ENCODE measurements around the gene ADAP1.

DNA sequence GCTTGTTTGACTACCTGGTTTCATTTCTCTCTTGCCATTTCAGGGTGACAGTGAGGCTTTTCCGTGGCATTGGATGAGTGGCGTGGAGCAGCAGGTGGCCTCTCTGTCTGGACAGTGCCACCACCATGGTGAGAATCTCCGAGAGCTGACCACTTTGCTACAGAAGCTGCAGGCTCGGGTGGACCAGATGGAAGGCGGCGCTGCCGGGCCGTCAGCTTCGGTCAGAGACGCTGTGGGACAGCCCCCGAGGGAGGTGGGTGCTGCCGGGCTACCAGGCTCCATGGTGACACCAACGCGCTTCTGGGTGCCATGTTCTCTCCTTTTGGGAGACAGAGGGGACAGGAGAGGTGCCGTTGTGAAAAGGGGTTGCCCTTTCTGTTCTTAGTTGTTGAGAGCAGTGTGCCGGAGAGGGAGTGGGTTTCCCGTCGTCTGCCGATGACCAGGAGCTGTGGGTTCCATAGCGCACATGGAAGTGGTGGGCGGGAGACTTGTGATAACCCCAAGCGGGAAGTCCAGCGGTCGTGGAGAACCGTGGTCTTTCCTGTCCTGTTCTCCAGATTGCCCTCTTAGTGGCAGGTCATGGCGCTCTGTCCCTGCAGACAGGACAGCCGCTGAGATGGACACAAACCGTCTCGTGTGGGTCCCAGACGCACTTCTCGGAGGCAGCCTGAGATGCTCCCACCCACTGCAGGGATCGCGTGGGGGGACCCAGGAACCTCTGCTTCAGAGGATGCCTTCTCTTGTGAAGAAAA, 100.9 kb downstream of the ADAP1 start:
- TF ChIP-seq, protein P1, sequence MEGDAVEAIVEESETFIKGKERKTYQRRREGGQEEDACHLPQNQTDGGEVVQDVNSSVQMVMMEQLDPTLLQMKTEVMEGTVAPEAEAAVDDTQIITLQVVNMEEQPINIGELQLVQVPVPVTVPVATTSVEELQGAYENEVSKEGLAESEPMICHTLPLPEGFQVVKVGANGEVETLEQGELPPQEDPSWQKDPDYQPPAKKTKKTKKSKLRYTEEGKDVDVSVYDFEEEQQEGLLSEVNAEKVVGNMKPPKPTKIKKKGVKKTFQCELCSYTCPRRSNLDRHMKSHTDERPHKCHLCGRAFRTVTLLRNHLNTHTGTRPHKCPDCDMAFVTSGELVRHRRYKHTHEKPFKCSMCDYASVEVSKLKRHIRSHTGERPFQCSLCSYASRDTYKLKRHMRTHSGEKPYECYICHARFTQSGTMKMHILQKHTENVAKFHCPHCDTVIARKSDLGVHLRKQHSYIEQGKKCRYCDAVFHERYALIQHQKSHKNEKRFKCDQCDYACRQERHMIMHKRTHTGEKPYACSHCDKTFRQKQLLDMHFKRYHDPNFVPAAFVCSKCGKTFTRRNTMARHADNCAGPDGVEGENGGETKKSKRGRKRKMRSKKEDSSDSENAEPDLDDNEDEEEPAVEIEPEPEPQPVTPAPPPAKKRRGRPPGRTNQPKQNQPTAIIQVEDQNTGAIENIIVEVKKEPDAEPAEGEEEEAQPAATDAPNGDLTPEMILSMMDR (IDR thresholded peaks at IDR 0.05): no peak
- TF ChIP-seq EP300 (IDR thresholded peaks at IDR 0.05): no peak
- TF ChIP-seq POLR2A (IDR thresholded peaks at IDR 0.05): no peak
- TF ChIP-seq POLR2AphosphoS5 (IDR thresholded peaks at IDR 0.05): no peak
